PFSK-1 (cell line): ENCODE data around the gene C1orf94. TPM values are rescaled to one million over a fixed set of nuclear protein-coding genes. Genes with fewer than 3 reads are reported as not detected.

Experiments used
- FOXP2 ChIP-seq: optimal IDR thresholded peaks from 2 replicates; pipeline ENCODE3; 2011; ENCODE audit warnings: borderline replicate concordance, control low read depth, inconsistent platforms; ENCODE audit not compliant: insufficient read depth; ENCODE audit errors: extremely low read length, extremely low read depth
- POLR2AphosphoS5 ChIP-seq: IDR thresholded peaks from 2 replicates; pipeline ENCODE4 v1.6.1; 2012; ENCODE audit warnings: low read depth, mild to moderate bottlenecking, control low read depth, low read length, moderate library complexity
- SIN3A ChIP-seq: IDR thresholded peaks from 2 replicates; pipeline ENCODE4 v1.6.1; 2012; ENCODE audit warnings: mild to moderate bottlenecking, low read length, moderate library complexity, borderline replicate concordance; ENCODE audit not compliant: insufficient read depth
- TAF1 ChIP-seq: IDR thresholded peaks from 2 replicates; pipeline ENCODE4 v1.6.1; 2012; ENCODE audit warnings: low read length, control low read depth, borderline replicate concordance; ENCODE audit not compliant: insufficient read depth
- polyA plus RNA-seq: library from polyadenylated mRNA; unstranded; fragments of >200 nt; gene quantifications from one replicate; pipeline ENCODE4 v1.2.1, GENCODE V29; 2012; ENCODE audit warnings: low read depth, missing spikeins; ENCODE audit not compliant: insufficient read length
- TF ChIP-seq, protein P1 (sequence below), 2 experiments: IDR thresholded peaks; 2 replicates each; pipeline versions ENCODE4 v1.6.1 to v1.8.0; 2011 to 2012; ENCODE audit warnings: low read depth in 2 of 2, low read length in 2 of 2, control low read depth in 1 of 2, inconsistent platforms in 1 of 2, mild to moderate bottlenecking in 1 of 2, moderate library complexity in 1 of 2; ENCODE audit not compliant: insufficient read depth in 1 of 2

Gene C1orf94
- polyA plus RNA-seq = not detected

GRCh38 chr1:34176830-34177603 lies at the start of gene C1orf94:
TSS of gene C1orf94 (plus strand) at chr1:34176907. CDS start at chr1:34177790, 883 bp downstream.
- no peak for TF ChIP-seq SIN3A
- TF ChIP-seq FOXP2 = no peak
- TF ChIP-seq, protein P1, sequence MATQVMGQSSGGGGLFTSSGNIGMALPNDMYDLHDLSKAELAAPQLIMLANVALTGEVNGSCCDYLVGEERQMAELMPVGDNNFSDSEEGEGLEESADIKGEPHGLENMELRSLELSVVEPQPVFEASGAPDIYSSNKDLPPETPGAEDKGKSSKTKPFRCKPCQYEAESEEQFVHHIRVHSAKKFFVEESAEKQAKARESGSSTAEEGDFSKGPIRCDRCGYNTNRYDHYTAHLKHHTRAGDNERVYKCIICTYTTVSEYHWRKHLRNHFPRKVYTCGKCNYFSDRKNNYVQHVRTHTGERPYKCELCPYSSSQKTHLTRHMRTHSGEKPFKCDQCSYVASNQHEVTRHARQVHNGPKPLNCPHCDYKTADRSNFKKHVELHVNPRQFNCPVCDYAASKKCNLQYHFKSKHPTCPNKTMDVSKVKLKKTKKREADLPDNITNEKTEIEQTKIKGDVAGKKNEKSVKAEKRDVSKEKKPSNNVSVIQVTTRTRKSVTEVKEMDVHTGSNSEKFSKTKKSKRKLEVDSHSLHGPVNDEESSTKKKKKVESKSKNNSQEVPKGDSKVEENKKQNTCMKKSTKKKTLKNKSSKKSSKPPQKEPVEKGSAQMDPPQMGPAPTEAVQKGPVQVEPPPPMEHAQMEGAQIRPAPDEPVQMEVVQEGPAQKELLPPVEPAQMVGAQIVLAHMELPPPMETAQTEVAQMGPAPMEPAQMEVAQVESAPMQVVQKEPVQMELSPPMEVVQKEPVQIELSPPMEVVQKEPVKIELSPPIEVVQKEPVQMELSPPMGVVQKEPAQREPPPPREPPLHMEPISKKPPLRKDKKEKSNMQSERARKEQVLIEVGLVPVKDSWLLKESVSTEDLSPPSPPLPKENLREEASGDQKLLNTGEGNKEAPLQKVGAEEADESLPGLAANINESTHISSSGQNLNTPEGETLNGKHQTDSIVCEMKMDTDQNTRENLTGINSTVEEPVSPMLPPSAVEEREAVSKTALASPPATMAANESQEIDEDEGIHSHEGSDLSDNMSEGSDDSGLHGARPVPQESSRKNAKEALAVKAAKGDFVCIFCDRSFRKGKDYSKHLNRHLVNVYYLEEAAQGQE (IDR thresholded peaks at IDR 0.05; ENCODE audit: insufficient read depth in 1 of 2, low read depth in 2 of 2, low read length in 2 of 2) = no peak
- TF ChIP-seq TAF1 = no peak
- TF ChIP-seq POLR2AphosphoS5 = no peak

GRCh38 chr1:34127006-34128000 lies 49.4 kb upstream of the C1orf94 start:
- no peak for TF ChIP-seq FOXP2
- TF ChIP-seq, protein P1 (IDR thresholded peaks at IDR 0.05; ENCODE audit: insufficient read depth in 1 of 2, low read depth in 2 of 2, low read length in 2 of 2) = no peak

DNA sequence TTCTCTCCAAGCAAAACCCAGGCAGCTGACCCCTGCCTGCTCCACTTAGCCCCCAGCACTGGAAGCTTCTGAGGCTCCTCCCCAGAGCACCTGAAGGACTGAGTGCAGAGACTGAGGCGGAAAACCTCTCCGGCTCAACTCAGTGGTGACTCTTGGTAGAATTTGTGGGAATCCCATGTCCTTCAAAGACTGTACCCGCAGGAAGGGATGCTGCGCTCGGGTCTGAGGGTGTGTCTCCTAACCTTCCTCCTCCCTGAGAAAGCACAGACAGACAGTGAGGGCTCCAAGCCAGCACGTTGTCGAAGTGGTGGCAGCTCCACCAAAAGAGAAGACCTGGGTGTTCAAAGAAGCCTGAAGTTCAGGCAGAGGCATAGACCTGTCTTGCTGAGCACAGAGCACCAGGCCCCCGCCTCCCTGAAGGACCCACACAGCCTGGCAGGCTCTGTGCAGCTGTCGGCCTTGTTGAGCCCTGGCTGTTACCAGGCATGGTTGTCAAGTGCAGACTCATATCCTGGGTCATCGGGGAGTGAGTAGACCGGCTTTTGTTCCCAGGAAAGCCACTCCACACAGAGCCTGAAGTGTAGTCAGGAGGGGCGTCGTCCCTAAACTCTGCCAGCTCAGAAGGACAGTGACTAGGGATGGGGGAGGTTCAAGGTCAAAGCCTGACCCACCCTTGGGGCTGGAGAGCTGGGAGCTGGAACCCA lies 48.4 kb upstream of the C1orf94 start:
- no peak for TF ChIP-seq TAF1
- TF ChIP-seq, protein P1 (IDR thresholded peaks at IDR 0.05; ENCODE audit: insufficient read depth in 1 of 2, low read depth in 2 of 2, low read length in 2 of 2) = no peak
- no peak for TF ChIP-seq POLR2AphosphoS5
- no peak for TF ChIP-seq SIN3A
- TF ChIP-seq FOXP2 = no peak

GRCh38 chr1:34129630-34130029 lies 47.1 kb upstream of the C1orf94 start:
- TF ChIP-seq, protein P1 (IDR thresholded peaks at IDR 0.05; ENCODE audit: insufficient read depth in 1 of 2, low read depth in 2 of 2, low read length in 2 of 2) = no peak
- TF ChIP-seq FOXP2 = no peak
- TF ChIP-seq SIN3A = no peak
- no peak for TF ChIP-seq POLR2AphosphoS5
- TF ChIP-seq TAF1 = no peak
